GM12891 (cell line): Measurements from ENCODE around the gene FBLN2.

Experiments used
- PAX5 ChIP-seq: IDR thresholded peaks from 2 replicates; pipeline ENCODE4 v1.6.1; 2011; ENCODE audit warnings: low read length, moderate library complexity, mild to moderate bottlenecking; ENCODE audit not compliant: insufficient read depth, severe bottlenecking
- POLR2A ChIP-seq: IDR thresholded peaks from 2 replicates; pipeline ENCODE4 v1.6.1; 2011; ENCODE audit warnings: low read depth, low read length, control low read depth
- POLR2AphosphoS5 ChIP-seq: IDR thresholded peaks from 2 replicates; pipeline ENCODE4 v1.6.1; 2011; ENCODE audit warnings: low read depth, low read length, control low read depth
- TAF1 ChIP-seq: IDR thresholded peaks from 2 replicates; pipeline ENCODE4 v1.6.1; 2011; ENCODE audit warnings: low read depth, low read length, control low read depth

- TF ChIP-seq POLR2A (no peak), TAF1 (no peak), PAX5 (no peak), POLR2AphosphoS5 (no peak)
Measured at GRCh38 chr3:13633176-13633575, 84.3 kb downstream of the FBLN2 start.
